Activated CD4-positive, alpha-beta T cell treated with anti-CD3 and anti-CD28 coated beads, Interleukin-2, amount 10 ng/mL, durations not matched to agents 7 days and 5 days (primary cell): Measurements from ENCODE around the gene CCNY. TPM values are rescaled to one million over a fixed set of nuclear protein-coding genes. Genes with fewer than 3 reads are reported as not detected.

ENCODE experiments used
- CTCF ChIA-PET: fragments of 350-600 bp; sonication (Branson Sonifier 250); formaldehyde crosslinking; loops from one replicate; lab custom pipeline; 2021; ENCODE audit warnings: antibody characterized with exemption; lab: Charles Lee
- POLR2A ChIA-PET: fragments of 350-600 bp; sonication (Branson Sonifier 250); formaldehyde crosslinking; loops from one replicate; lab custom pipeline; 2021; ENCODE audit warnings: antibody characterized with exemption; lab: Charles Lee
- DNase-seq: peaks from one replicate; pipeline ENCODE4 v3.0.0-alpha.2; 2020
- H3K27ac Mint-ChIP-seq: one replicate; pipeline ENCODE4 v1.8.0; 2021; ENCODE audit warnings: mild to moderate bottlenecking, moderate library complexity, mixed read lengths
- H3K27me3 Mint-ChIP-seq: one replicate; pipeline ENCODE4 v1.8.0; 2021; ENCODE audit warnings: mixed read lengths
- H3K36me3 Mint-ChIP-seq: one replicate; pipeline ENCODE4 v1.8.0; 2021; ENCODE audit warnings: low read depth, mixed read lengths
- H3K4me1 Mint-ChIP-seq: one replicate; pipeline ENCODE4 v1.8.0; 2021; ENCODE audit warnings: mixed read lengths
- H3K4me3 Mint-ChIP-seq: one replicate; pipeline ENCODE4 v1.8.0; 2021; ENCODE audit warnings: mild to moderate bottlenecking, moderate library complexity, mixed read lengths
- H3K9me3 Mint-ChIP-seq: one replicate; pipeline ENCODE4 v1.8.0; 2021; ENCODE audit warnings: mixed read lengths
- total RNA-seq, 2 experiments: library from RNA; stranded (reverse); gene quantifications; one replicate each; pipeline ENCODE4 v1.2.3, GENCODE V29; 2021

Gene CCNY
- total RNA-seq, 2 experiments from 2014 or later, result 67.4 to 76.4 TPM

GRCh38 chr10:35449944-35450343 is 113.6 kb downstream of the CCNY start:
- Mint-ChIP-seq H3K4me1 (peaks cover 73% of the 10 kb centered on the region), H3K27me3 (no peaks in the 10 kb centered on the region), H3K27ac (peak overlapping the region; percentile 81), H3K4me3 (no peak overlapping the region), H3K9me3 (peaks cover 10% of the 10 kb centered on the region), H3K36me3 (peaks cover 34% of the 10 kb centered on the region)
- ChIA-PET CTCF (interaction anchor here (0.6 to 1.0 kb wide), 2 partner anchors 61 to 327 kb away, joined by 3 read pairs; no protein-coding TSS in a partner anchor), POLR2A (no interaction called here)
- DNase-seq, result no peak

- no peak overlapping the region for H3K27ac Mint-ChIP-seq
- peaks cover 27% of the 10 kb centered on the region for H3K36me3 Mint-ChIP-seq
- ChIA-PET POLR2A (no interaction called here), CTCF (interaction anchor here (1.0 kb wide), 1 partner anchor 60 kb away, joined by 3 read pairs; no protein-coding TSS in a partner anchor)
- H3K27me3 Mint-ChIP-seq, result no peaks in the 10 kb centered on the region
- DNase-seq, result no peak
- H3K4me1 Mint-ChIP-seq, result peaks cover 69% of the 10 kb centered on the region
- peaks cover 1% of the 10 kb centered on the region for H3K9me3 Mint-ChIP-seq
- no peak overlapping the region for H3K4me3 Mint-ChIP-seq
Measured at GRCh38 chr10:35451151-35452016, 115.1 kb downstream of the CCNY start.

- no peak for DNase-seq
- CTCF ChIA-PET, result no interaction called here
- Mint-ChIP-seq H3K27me3 (no peaks in the 10 kb centered on the region), H3K36me3 (peaks cover 28% of the 10 kb centered on the region), H3K4me3 (no peak overlapping the region), H3K9me3 (peaks cover 1% of the 10 kb centered on the region), H3K4me1 (peaks cover 66% of the 10 kb centered on the region), H3K27ac (no peak overlapping the region)
- POLR2A ChIA-PET, result no interaction called here
Measured at GRCh38 chr10:35452171-35452570, 115.9 kb downstream of the CCNY start.

GRCh38 chr10:35452847-35453246 is 116.5 kb downstream of the CCNY start:
- no peak for DNase-seq
- Mint-ChIP-seq H3K27me3 (no peaks in the 10 kb centered on the region), H3K27ac (no peak overlapping the region), H3K4me1 (peaks cover 67% of the 10 kb centered on the region), H3K36me3 (peaks cover 27% of the 10 kb centered on the region), H3K9me3 (peaks cover 1% of the 10 kb centered on the region), H3K4me3 (no peak overlapping the region)
- ChIA-PET POLR2A (no interaction called here), CTCF (no interaction called here)

GRCh38 chr10:35453855-35454532 is 117.7 kb downstream of the CCNY start:
- H3K4me1 Mint-ChIP-seq, result peaks cover 58% of the 10 kb centered on the region
- no peaks in the 10 kb centered on the region for H3K27me3 Mint-ChIP-seq
- no peak overlapping the region for H3K4me3 Mint-ChIP-seq
- CTCF ChIA-PET, result interaction anchor here (1.2 kb wide), 1 partner anchor 12 kb away, joined by 3 read pairs; no protein-coding TSS in a partner anchor
- no peak overlapping the region for H3K27ac Mint-ChIP-seq
- DNase-seq, result no peak
- POLR2A ChIA-PET, result interaction anchor here (0.5 to 0.6 kb wide), 2 partner anchors 40 to 60 kb away, joined by 6 to 10 read pairs; no protein-coding TSS in a partner anchor
- peaks cover 18% of the 10 kb centered on the region for H3K36me3 Mint-ChIP-seq
- peaks cover 1% of the 10 kb centered on the region for H3K9me3 Mint-ChIP-seq

GRCh38 chr10:35456153-35456720 is 119.9 kb downstream of the CCNY start:
- Mint-ChIP-seq H3K9me3 (peaks cover 4% of the 10 kb centered on the region), H3K36me3 (peaks cover 16% of the 10 kb centered on the region), H3K27me3 (no peaks in the 10 kb centered on the region), H3K4me1 (peaks cover 36% of the 10 kb centered on the region), H3K27ac (no peak overlapping the region), H3K4me3 (no peak overlapping the region)
- ChIA-PET CTCF (interaction anchor here (1.2 to 1.8 kb wide), 2 partner anchors 12 to 98 kb away, joined by 3 read pairs; no protein-coding TSS in a partner anchor), POLR2A (no interaction called here)
- DNase-seq, result no peak

- CTCF ChIA-PET, result interaction anchor here (1.2 to 1.8 kb wide), 2 partner anchors 12 to 98 kb away, joined by 3 read pairs; no protein-coding TSS in a partner anchor
- Mint-ChIP-seq H3K27me3 (no peaks in the 10 kb centered on the region), H3K27ac (no peak overlapping the region)
Measured at GRCh38 chr10:35456784-35457183, 120.5 kb downstream of the CCNY start.

GRCh38 chr10:35458500-35459448 is 122.5 kb downstream of the CCNY start:
- POLR2A ChIA-PET, result interaction anchor here (0.6 kb wide), 1 partner anchor 622 kb away, joined by 3 read pairs; no protein-coding TSS in a partner anchor
- H3K4me3 Mint-ChIP-seq, result no peak overlapping the region

More at GRCh38 chr10:35456784-35457183, 120.5 kb downstream of the CCNY start:
- peaks cover 5% of the 10 kb centered on the region for H3K9me3 Mint-ChIP-seq
- no peak for DNase-seq
- H3K4me1 Mint-ChIP-seq, result peaks cover 32% of the 10 kb centered on the region
- H3K36me3 Mint-ChIP-seq, result peaks cover 17% of the 10 kb centered on the region
- H3K4me3 Mint-ChIP-seq, result no peak overlapping the region
- POLR2A ChIA-PET, result no interaction called here

GRCh38 chr10:35459449-35459847 is 123.1 kb downstream of the CCNY start:
- peak overlapping the region; percentile 76 for H3K27ac Mint-ChIP-seq
- H3K4me1 Mint-ChIP-seq, result peaks cover 25% of the 10 kb centered on the region
- no peak overlapping the region for H3K4me3 Mint-ChIP-seq
- peaks cover 15% of the 10 kb centered on the region for H3K36me3 Mint-ChIP-seq
- no peaks in the 10 kb centered on the region for H3K27me3 Mint-ChIP-seq
- H3K9me3 Mint-ChIP-seq, result peaks cover 3% of the 10 kb centered on the region
- POLR2A ChIA-PET, result no interaction called here
- CTCF ChIA-PET, result interaction anchor here (1.0 kb wide), 1 partner anchor 105 kb away, joined by 3 read pairs; no protein-coding TSS in a partner anchor
- DNase-seq, result peak; percentile 14

More at GRCh38 chr10:35458500-35459448, 122.5 kb downstream of the CCNY start:
- Mint-ChIP-seq H3K27ac (peak overlapping the region; percentile 76), H3K9me3 (peaks cover 3% of the 10 kb centered on the region), H3K4me1 (peaks cover 27% of the 10 kb centered on the region), H3K27me3 (no peaks in the 10 kb centered on the region), H3K36me3 (peaks cover 17% of the 10 kb centered on the region)
- CTCF ChIA-PET, result interaction anchor here (1.0 kb wide), 1 partner anchor 104 kb away, joined by 3 read pairs; no protein-coding TSS in a partner anchor
- no peak for DNase-seq

GRCh38 chr10:35460852-35461460 is 124.6 kb downstream of the CCNY start:
- no peak for DNase-seq
- POLR2A ChIA-PET, result no interaction called here
- H3K36me3 Mint-ChIP-seq, result peaks cover 11% of the 10 kb centered on the region
- H3K9me3 Mint-ChIP-seq, result peaks cover 3% of the 10 kb centered on the region
- CTCF ChIA-PET, result no interaction called here
- H3K27ac Mint-ChIP-seq, result peak overlapping the region; percentile 39
- no peaks in the 10 kb centered on the region for H3K27me3 Mint-ChIP-seq
- peaks cover 16% of the 10 kb centered on the region for H3K4me1 Mint-ChIP-seq
- no peak overlapping the region for H3K4me3 Mint-ChIP-seq

- ChIA-PET POLR2A (no interaction called here), CTCF (no interaction called here)
- H3K27me3 Mint-ChIP-seq, result no peaks in the 10 kb centered on the region
- peak overlapping the region; percentile 70 for H3K27ac Mint-ChIP-seq
- DNase-seq, result peak; percentile 14
- peaks cover 3% of the 10 kb centered on the region for H3K9me3 Mint-ChIP-seq
- H3K4me1 Mint-ChIP-seq, result peaks cover 6% of the 10 kb centered on the region
- peaks cover 3% of the 10 kb centered on the region for H3K36me3 Mint-ChIP-seq
- no peak overlapping the region for H3K4me3 Mint-ChIP-seq
Measured at GRCh38 chr10:35462491-35462934, 126.2 kb downstream of the CCNY start.
